GM12873 (cell line): Measurements from ENCODE around the gene CMC4.

Experiments
- CTCF ChIP-seq: IDR thresholded peaks from 2 replicates; pipeline ENCODE4 v1.5.1; 2012; ENCODE audit warnings: low read depth, mild to moderate bottlenecking, moderate library complexity, low read length, control low read depth; ENCODE audit not compliant: insufficient read depth; ENCODE audit errors: missing control alignments

CMC4 gene

DNA sequence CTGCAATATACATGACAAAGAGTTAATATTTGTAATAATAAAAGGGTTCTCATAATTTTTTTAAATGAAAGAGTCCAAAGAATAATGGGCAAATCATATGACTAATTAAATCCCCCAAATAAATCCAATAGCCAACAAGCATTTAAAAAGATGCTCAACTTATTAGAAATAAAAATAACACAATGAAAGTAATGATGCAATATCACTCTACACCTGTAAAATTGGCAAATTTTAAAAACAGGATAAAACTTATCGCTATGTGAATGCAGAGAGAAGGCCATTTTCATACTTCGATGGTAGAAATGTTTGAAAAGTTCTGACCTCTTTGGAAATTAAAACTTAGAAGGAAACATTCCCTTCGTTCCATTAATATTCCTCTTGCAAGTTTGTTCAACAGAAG lies 50.3 kb downstream of the CMC4 start:
- no peak for TF ChIP-seq CTCF
